Neural cell (in vitro differentiated cells): ENCODE results near the gene PLET1. TPM values are rescaled to one million over a fixed set of nuclear protein-coding genes. Genes with fewer than 3 reads are reported as not detected.

ENCODE experiments used
- H2AFZ ChIP-seq: fragments of 200-600, 300-800 bp; sonication (generic), shearing (Covaris generic); 2 replicates; pipeline ENCODE4 v1.6.0; 2014; ENCODE audit warnings: low read depth, mild to moderate bottlenecking, antibody characterized with exemption, low read length, moderate library complexity
- H3F3A ChIP-seq: fragments of 200-600 bp; shearing (Covaris generic); 2 replicates; pipeline ENCODE4 v1.6.1; 2016; ENCODE audit warnings: mild to moderate bottlenecking, moderate library complexity, mixed read lengths, antibody characterized with exemption, low read length; ENCODE audit not compliant: insufficient read depth, poor library complexity, severe bottlenecking
- H3K27ac ChIP-seq: fragments of 200-600, 300-800 bp; sonication (generic), shearing (Covaris generic); 2 replicates; pipeline ENCODE4 v1.5.1; 2014; ENCODE audit warnings: mild to moderate bottlenecking, low read length, moderate library complexity
- H3K27me3 ChIP-seq: fragments of 300-800, 200-600 bp; sonication (generic), shearing (Covaris generic); 2 replicates; pipeline ENCODE4 v1.6.0; 2014; ENCODE audit warnings: mild to moderate bottlenecking, low read depth, low read length, moderate library complexity; ENCODE audit not compliant: insufficient read depth
- H3K36me3 ChIP-seq: fragments of 300-800, 200-600 bp; sonication (generic), shearing (Covaris generic); 2 replicates; pipeline ENCODE4 v1.5.1; 2014; ENCODE audit warnings: mild to moderate bottlenecking, antibody characterized with exemption, low read length, moderate library complexity; ENCODE audit not compliant: insufficient read depth
- H3K4me2 ChIP-seq: fragments of 300-800, 200-600 bp; sonication (generic), shearing (Covaris generic); 2 replicates; pipeline ENCODE4 v1.6.0; 2014; ENCODE audit warnings: mild to moderate bottlenecking, low read length
- H3K4me3 ChIP-seq: fragments of 300-800, 200-600 bp; sonication (generic), shearing (Covaris generic); 2 replicates; pipeline ENCODE4 v1.5.1; 2014; ENCODE audit warnings: mild to moderate bottlenecking, low read length, moderate library complexity
- H3K79me2 ChIP-seq: fragments of 200-600 bp; shearing (Covaris generic); replicated peaks from 2 replicates; pipeline ENCODE4 v1.6.0; 2014; ENCODE audit warnings: mild to moderate bottlenecking, low read length, moderate library complexity; ENCODE audit not compliant: insufficient read depth
- H3K9ac ChIP-seq: fragments of 300-800, 200-600 bp; sonication (generic), shearing (Covaris generic); 2 replicates; pipeline ENCODE4 v1.6.1; 2016; ENCODE audit warnings: mild to moderate bottlenecking, low read length, mixed read lengths
- H3K9me2 ChIP-seq: fragments of 200-600 bp; shearing (Covaris generic); 2 replicates; pipeline ENCODE4 v1.6.1; 2016; ENCODE audit warnings: mild to moderate bottlenecking, low read length, mixed read lengths; ENCODE audit not compliant: insufficient read depth
- H3K9me3 ChIP-seq: fragments of 200-600, 300-800 bp; sonication (generic), shearing (Covaris generic); 2 replicates; pipeline ENCODE4 v1.6.1; 2016; ENCODE audit warnings: mild to moderate bottlenecking, mixed run types, low read length, moderate library complexity, mixed read lengths
- H4K20me1 ChIP-seq: fragments of 200-600 bp; shearing (Covaris generic); 2 replicates; pipeline ENCODE4 v1.6.1; 2016; ENCODE audit warnings: mild to moderate bottlenecking, mixed run types; ENCODE audit not compliant: insufficient read depth
- CTCF ChIP-seq: fragments of 450-650 bp; IDR thresholded peaks from 2 replicates; pipeline ENCODE4 v1.5.1; 2014; ENCODE audit warnings: antibody characterized with exemption, mild to moderate bottlenecking, moderate library complexity; ENCODE audit not compliant: poor library complexity, severe bottlenecking
- EP300 ChIP-seq: fragments of 450-650 bp; conservative IDR thresholded peaks from 2 replicates; pipeline ENCODE4 v1.6.1; 2014; ENCODE audit warnings: antibody characterized with exemption, mild to moderate bottlenecking, moderate library complexity; ENCODE audit not compliant: poor library complexity, severe bottlenecking
- EZH2 ChIP-seq: fragments of 200-600, 300-800 bp; shearing (Covaris generic), sonication (generic); IDR thresholded peaks from 2 replicates; pipeline ENCODE4 v1.6.1; 2014; ENCODE audit warnings: antibody characterized with exemption, low read length, borderline replicate concordance, mild to moderate bottlenecking; ENCODE audit not compliant: insufficient read depth, poor library complexity, severe bottlenecking
- MXI1 ChIP-seq: fragments of 450-650 bp; conservative IDR thresholded peaks from 2 replicates; pipeline ENCODE4 v1.6.1; 2014; ENCODE audit warnings: antibody characterized with exemption, mild to moderate bottlenecking; ENCODE audit not compliant: poor library complexity, severe bottlenecking
- POLR2AphosphoS5 ChIP-seq: IDR thresholded peaks from 2 replicates; pipeline ENCODE4 v1.6.1; 2012
- RAD21 ChIP-seq: fragments of 450-650 bp; conservative IDR thresholded peaks from 2 replicates; pipeline ENCODE4 v1.6.1; 2014; ENCODE audit warnings: antibody characterized with exemption, mild to moderate bottlenecking, moderate library complexity
- REST ChIP-seq: IDR thresholded peaks from 2 replicates; pipeline ENCODE4 v1.6.1; 2012; ENCODE audit warnings: borderline replicate concordance
- SMC3 ChIP-seq: fragments of 450-650 bp; conservative IDR thresholded peaks from 2 replicates; pipeline ENCODE4 v1.6.1; 2014; ENCODE audit warnings: antibody characterized with exemption, mild to moderate bottlenecking, moderate library complexity; ENCODE audit not compliant: poor library complexity
- TAF1 ChIP-seq: IDR thresholded peaks from 2 replicates; pipeline ENCODE4 v1.6.1; 2012; ENCODE audit warnings: low read depth
- polyA plus RNA-seq: library from polyadenylated mRNA; depleted of rRNA; stranded (reverse); fragments of >200 nt; gene quantifications from 2 replicates; pipeline ENCODE4 v1.2.3, GENCODE V29; 2014

Gene PLET1
- polyA plus RNA-seq, 1 donor from 2014 or later: not detected

- TF ChIP-seq REST (no peak), TAF1 (no peak), RAD21 (no peak), SMC3 (no peak), POLR2AphosphoS5 (no peak), EZH2 (no peak), MXI1 (no peak), CTCF (no peak), EP300 (no peak)
- Histone ChIP-seq H3K4me3 (no peak overlapping the region), H3K9me3 (no peaks in the 10 kb centered on the region), H3K79me2 (peaks cover 25% of the 10 kb centered on the region), H3K36me3 (no peaks in the 10 kb centered on the region), H3K27me3 (no peaks in the 10 kb centered on the region), H3K9ac (no peak overlapping the region), H3K27ac (no peak overlapping the region), H4K20me1 (no peaks in the 10 kb centered on the region), H3K4me2 (no peak overlapping the region), H3K9me2 (no peaks in the 10 kb centered on the region), H3F3A (no peaks in the 10 kb centered on the region), H2AFZ (no peak overlapping the region)
These were observed 36.7 kb downstream of the PLET1 start for GRCh38 chr11:112223754-112224532.

- Histone ChIP-seq H3K4me2 (no peak overlapping the region), H3K9ac (no peak overlapping the region)
These were observed 37.5 kb downstream of the PLET1 start for GRCh38 chr11:112223121-112223520.

More at GRCh38 chr11:112223121-112223520, 37.5 kb downstream of the PLET1 start:
- Histone ChIP-seq H3K27me3 (no peaks in the 10 kb centered on the region), H4K20me1 (no peaks in the 10 kb centered on the region), H3K36me3 (no peaks in the 10 kb centered on the region), H3K4me3 (no peak overlapping the region), H3F3A (no peaks in the 10 kb centered on the region), H3K79me2 (peaks cover 16% of the 10 kb centered on the region), H2AFZ (no peak overlapping the region), H3K27ac (no peak overlapping the region), H3K9me2 (no peaks in the 10 kb centered on the region), H3K9me3 (no peaks in the 10 kb centered on the region)
- TF ChIP-seq TAF1 (no peak), REST (no peak), MXI1 (no peak), RAD21 (no peak), EZH2 (no peak), POLR2AphosphoS5 (no peak)
